BLaER1 treated with 17β-estradiol and CSF1 and Interleukin-3, amounts not matched to agents 10 nM and 100 nM (cell line): ENCODE results near the gene PARP8.

ENCODE experiments used
- H3K27ac ChIP-seq, 11 experiments: shearing (Covaris generic); formaldehyde crosslinking; 2 replicates each; pipeline ENCODE4 v1.8.1; 2022
- H3K27me3 ChIP-seq, 11 experiments: shearing (Covaris generic); formaldehyde crosslinking; 2 replicates each; pipeline ENCODE4 v1.8.1; 2022
- H3K36me3 ChIP-seq, 11 experiments: shearing (Covaris generic); formaldehyde crosslinking; 2 replicates each; pipeline ENCODE4 v1.8.1; 2022
- H3K4me1 ChIP-seq, 10 experiments: shearing (Covaris generic); formaldehyde crosslinking; 2 replicates each; pipeline ENCODE4 v1.8.1; 2022
- H3K4me2 ChIP-seq, 11 experiments: shearing (Covaris generic); formaldehyde crosslinking; 2 replicates each; pipeline ENCODE4 v1.8.1; 2022
- H3K4me3 ChIP-seq, 10 experiments: shearing (Covaris generic); formaldehyde crosslinking; 2 replicates each; pipeline ENCODE4 v1.8.1; 2022
- H3K9ac ChIP-seq, 11 experiments: shearing (Covaris generic); formaldehyde crosslinking; 2 replicates each; pipeline ENCODE4 v1.8.1; 2022
- H3K9me3 ChIP-seq, 11 experiments: shearing (Covaris generic); formaldehyde crosslinking; replicated peaks in 1 of 11; 2 replicates each; pipeline ENCODE4 v1.8.1; 2022
- H4K20me1 ChIP-seq, 11 experiments: shearing (Covaris generic); formaldehyde crosslinking; 2 replicates each; pipeline ENCODE4 v1.8.1; 2022
- Cebpa-rat ChIP-seq, 11 experiments: shearing (Covaris generic); IDR thresholded peaks; 2 replicates each; pipeline ENCODE4 v1.8.1; 2022

The PARP8 gene

GRCh38 chr5:50697739-50698138, 31.3 kb downstream of the PARP8 start:
- H4K20me1 ChIP-seq: peaks cover 0 to 43% (median 18%) of the 10 kb centered on the region in 11 experiments; a peak in 11 of 22 replicates
- TF ChIP-seq Cebpa-rat (IDR thresholded peaks at IDR 0.05): no peak

GRCh38 chr5:50699737-50700136, 33.3 kb downstream of the PARP8 start:
- Histone ChIP-seq H4K20me1 (peaks cover 0 to 49% (median 20%) of the 10 kb centered on the region in 11 experiments; a peak in 11 of 22 replicates), H3K4me3 (no peak overlapping the region), H3K4me1 (peaks cover 7 to 23% (median 20%) of the 10 kb centered on the region in 10 experiments; a peak in 19 of 20 replicates), H3K27me3 (no peaks in the 10 kb centered on the region), H3K36me3 (peaks cover 0 to 18% (median 0%) of the 10 kb centered on the region in 11 experiments; a peak in 4 of 22 replicates), H3K4me2 (no peak overlapping the region), H3K27ac (no peak overlapping the region), H3K9ac (no peak overlapping the region), H3K9me3 (peaks cover 0 to 9% (median 0%) of the 10 kb centered on the region in 11 experiments; a peak in 3 of 22 replicates)
- TF ChIP-seq Cebpa-rat (IDR thresholded peaks at IDR 0.05): no peak

More at GRCh38 chr5:50697739-50698138, 31.3 kb downstream of the PARP8 start:
- peaks cover 0 to 3% (median 0%) of the 10 kb centered on the region in 11 experiments; a peak in 3 of 22 replicates for H3K9me3 ChIP-seq
- peaks cover 0 to 21% (median 0%) of the 10 kb centered on the region in 11 experiments; a peak in 4 of 22 replicates for H3K36me3 ChIP-seq
- peaks cover 2 to 40% (median 6%) of the 10 kb centered on the region in 10 experiments; a peak in 15 of 20 replicates for H3K4me1 ChIP-seq
- no peak overlapping the region for H3K4me3 ChIP-seq
- H3K9ac ChIP-seq: no peak overlapping the region
- H3K27me3 ChIP-seq: no peaks in the 10 kb centered on the region
- no peak overlapping the region for H3K27ac ChIP-seq
- peak overlapping the region in 1 of 11 experiments; percentile 60; a peak in 2 of 22 replicates for H3K4me2 ChIP-seq

GRCh38 chr5:50700706-50701105, 34.3 kb downstream of the PARP8 start:
- H3K4me1 ChIP-seq: peaks cover 5 to 21% (median 19%) of the 10 kb centered on the region in 10 experiments; a peak in 17 of 20 replicates
- peaks cover 0 to 18% (median 0%) of the 10 kb centered on the region in 11 experiments; a peak in 4 of 22 replicates for H3K36me3 ChIP-seq
- H3K27me3 ChIP-seq: no peaks in the 10 kb centered on the region
- no peak overlapping the region for H3K4me3 ChIP-seq
- TF ChIP-seq Cebpa-rat (IDR thresholded peaks at IDR 0.05): no peak
- no peak overlapping the region for H3K4me2 ChIP-seq
- H4K20me1 ChIP-seq: peaks cover 0 to 58% (median 25%) of the 10 kb centered on the region in 11 experiments; a peak in 12 of 22 replicates
- no peak overlapping the region for H3K27ac ChIP-seq
- H3K9ac ChIP-seq: no peak overlapping the region
- H3K9me3 ChIP-seq: peaks cover 0 to 9% (median 0%) of the 10 kb centered on the region in 11 experiments; a peak in 3 of 22 replicates

- H3K9ac ChIP-seq: no peak overlapping the region
- H3K4me2 ChIP-seq: peak overlapping the region in 6 of 11 experiments; percentile 0 to 31 (median 14); a peak in 7 of 22 replicates
- peaks cover 0 to 65% (median 16%) of the 10 kb centered on the region in 11 experiments; a peak in 12 of 22 replicates for H4K20me1 ChIP-seq
- H3K27me3 ChIP-seq: no peaks in the 10 kb centered on the region
- no peak for TF ChIP-seq Cebpa-rat (IDR thresholded peaks at IDR 0.05)
- peaks cover 5 to 21% (median 15%) of the 10 kb centered on the region in 10 experiments; a peak in 15 of 20 replicates for H3K4me1 ChIP-seq
- no peak overlapping the region for H3K27ac ChIP-seq
- H3K4me3 ChIP-seq: no peak overlapping the region
- peaks cover 0 to 9% (median 0%) of the 10 kb centered on the region in 11 experiments; a peak in 3 of 22 replicates for H3K9me3 ChIP-seq
- H3K36me3 ChIP-seq: peaks cover 0 to 18% (median 0%) of the 10 kb centered on the region in 11 experiments; a peak in 4 of 22 replicates
Observed at GRCh38 chr5:50702615-50703366, 36.4 kb downstream of the PARP8 start.

GRCh38 chr5:50703367-50703666, 36.9 kb downstream of the PARP8 start:
- Histone ChIP-seq H4K20me1 (peaks cover 0 to 61% (median 16%) of the 10 kb centered on the region in 11 experiments; a peak in 12 of 22 replicates), H3K4me3 (no peak overlapping the region), H3K9me3 (peaks cover 0 to 9% (median 0%) of the 10 kb centered on the region in 11 experiments; a peak in 3 of 22 replicates), H3K36me3 (peaks cover 0 to 14% (median 0%) of the 10 kb centered on the region in 11 experiments; a peak in 4 of 22 replicates), H3K27ac (no peak overlapping the region), H3K9ac (no peak overlapping the region), H3K4me2 (peak overlapping the region in 7 of 11 experiments; percentile 5 to 50 (median 31); a peak in 11 of 22 replicates), H3K27me3 (no peaks in the 10 kb centered on the region), H3K4me1 (peaks cover 5 to 21% (median 15%) of the 10 kb centered on the region in 10 experiments; a peak in 15 of 20 replicates)
- TF ChIP-seq Cebpa-rat (IDR thresholded peaks at IDR 0.05): no peak

- TF ChIP-seq Cebpa-rat (IDR thresholded peaks at IDR 0.05): no peak
- peaks cover 10 to 21% (median 19%) of the 10 kb centered on the region in 10 experiments; a peak in 19 of 20 replicates for H3K4me1 ChIP-seq
- peaks cover 0 to 60% (median 19%) of the 10 kb centered on the region in 11 experiments; a peak in 12 of 22 replicates for H4K20me1 ChIP-seq
- H3K9ac ChIP-seq: no peak overlapping the region
- peaks cover 0 to 3% (median 0%) of the 10 kb centered on the region in 11 experiments; a peak in 2 of 22 replicates for H3K36me3 ChIP-seq
- H3K9me3 ChIP-seq: peaks cover 0 to 9% (median 0%) of the 10 kb centered on the region in 11 experiments; a peak in 3 of 22 replicates
- H3K27ac ChIP-seq: no peak overlapping the region
- no peak overlapping the region for H3K4me3 ChIP-seq
- H3K4me2 ChIP-seq: no peak overlapping the region
- no peaks in the 10 kb centered on the region for H3K27me3 ChIP-seq
Observed at GRCh38 chr5:50704730-50705129, 38.3 kb downstream of the PARP8 start.

GRCh38 chr5:50709471-50709870, 43.0 kb downstream of the PARP8 start:
- Histone ChIP-seq H4K20me1 (peaks cover 0 to 70% (median 22%) of the 10 kb centered on the region in 11 experiments; a peak in 14 of 22 replicates), H3K9me3 (no peaks in the 10 kb centered on the region), H3K27ac (no peak overlapping the region), H3K27me3 (no peaks in the 10 kb centered on the region), H3K4me1 (peaks cover 12 to 47% (median 28%) of the 10 kb centered on the region in 10 experiments), H3K9ac (no peak overlapping the region), H3K4me3 (no peak overlapping the region), H3K36me3 (peaks cover 0 to 1% (median 0%) of the 10 kb centered on the region in 11 experiments; a peak in 1 of 22 replicates), H3K4me2 (peak overlapping the region in 2 of 11 experiments; percentile 21 to 44; a peak in 2 of 22 replicates)
- TF ChIP-seq Cebpa-rat (IDR thresholded peaks at IDR 0.05): no peak

GRCh38 chr5:50710838-50711237, 44.4 kb downstream of the PARP8 start:
- Histone ChIP-seq H3K4me1 (peaks cover 12 to 55% (median 28%) of the 10 kb centered on the region in 10 experiments), H3K9me3 (no peaks in the 10 kb centered on the region), H4K20me1 (peaks cover 0 to 61% (median 21%) of the 10 kb centered on the region in 11 experiments; a peak in 14 of 22 replicates), H3K9ac (peak overlapping the region in 3 of 11 experiments; percentile 14 to 47 (median 23); a peak in 5 of 22 replicates), H3K36me3 (peaks cover 0 to 9% (median 0%) of the 10 kb centered on the region in 11 experiments; a peak in 2 of 22 replicates), H3K4me2 (peak overlapping the region; percentile 43 to 89 (median 66)), H3K27ac (peak overlapping the region in 4 of 11 experiments; percentile 1 to 45 (median 28); a peak in 6 of 22 replicates), H3K27me3 (no peaks in the 10 kb centered on the region), H3K4me3 (peak overlapping the region in 3 of 10 experiments; percentile 24 to 39 (median 36); a peak in 3 of 20 replicates)
- TF ChIP-seq Cebpa-rat (IDR thresholded peaks at IDR 0.05): no peak
